Sigmoid colon (tissue), 7 donors: ENCODE results near the gene ERO1B. TPM values are rescaled to one million over a fixed set of nuclear protein-coding genes. Genes with fewer than 3 reads are reported as not detected.

ENCODE experiments used
- DNase-seq: peaks from one replicate; pipeline ENCODE4 v3.0.0-alpha.2; 2019
- H3K27ac ChIP-seq, 4 donors: fragments of 200-600 bp; sonication (generic); one replicate each; pipeline ENCODE4 v1.5.1; 2016 to 2019; ENCODE audit warnings: mild to moderate bottlenecking in 1 of 4
- H3K27me3 ChIP-seq, 3 donors: fragments of 200-600 bp; sonication (generic); one replicate each; pipeline ENCODE4 v1.5.1; 2019; ENCODE audit warnings: mild to moderate bottlenecking in 1 of 3
- H3K36me3 ChIP-seq, 4 donors: fragments of 200-600 bp; sonication (generic); one replicate each; pipeline ENCODE4 v1.5.1; 2016 to 2019
- H3K4me1 ChIP-seq, 4 donors: fragments of 200-600 bp; sonication (generic); one replicate each; pipeline ENCODE4 v1.5.1; 2017 to 2019
- H3K4me3 ChIP-seq, 4 donors: fragments of 200-600 bp; sonication (generic); one replicate each; pipeline ENCODE4 v1.5.1; 2017 to 2019; ENCODE audit warnings: mild to moderate bottlenecking in 2 of 4, moderate library complexity in 1 of 4
- H3K9me3 ChIP-seq, 4 donors: fragments of 200-600 bp in 3 of 4; sonication (generic) in 3 of 4; one replicate each; pipeline versions ENCODE4 v1.5.1 to v1.6.1; 2013 to 2019
- CTCF ChIP-seq, 4 experiments: fragments of 450-650 bp in 3 of 4; fragments of 200-600 bp in 1 of 4; IDR thresholded peaks; one replicate each; pipeline ENCODE4 v1.5.1; 2016 to 2019; ENCODE audit warnings: antibody characterized with exemption in 4 of 4, mild to moderate bottlenecking in 3 of 4, moderate library complexity in 2 of 4
- EP300 ChIP-seq, 4 donors: sonication (generic); formaldehyde crosslinking; IDR thresholded peaks; one replicate each; pipeline ENCODE4 v1.6.1; 2017; ENCODE audit warnings: antibody characterized with exemption in 4 of 4
- POLR2A ChIP-seq, 2 donors: fragments of 450-650 bp; IDR thresholded peaks; one replicate each; pipeline ENCODE4 v1.6.1; 2016; ENCODE audit warnings: antibody characterized with exemption in 2 of 2, mild to moderate bottlenecking in 2 of 2, moderate library complexity in 2 of 2
- POLR2AphosphoS5 ChIP-seq, 4 donors: sonication (generic); formaldehyde crosslinking; IDR thresholded peaks; one replicate each; pipeline ENCODE4 v1.6.1; 2017; ENCODE audit warnings: antibody characterized with exemption in 4 of 4
- WGBS, 2 donors: extraction: QIAGEN DNeasy Blood & Tissue Kit; methylation state at CpG; one replicate each; pipeline ENCODE4 v1.1.7; 2013; 5-methylcytosine and 5-hydroxymethylcytosine counted together
- intact Hi-C: fragments of 100-400 bp; cut with DNase I; formaldehyde crosslinking; loops from one replicate; pipeline ENCODE4 v1.15.1; 2023
- polyA plus RNA-seq, 3 donors: library from polyadenylated mRNA; stranded (reverse); fragments of 200-250 nt; gene quantifications; one replicate each; pipeline ENCODE4 v1.2.3, GENCODE V29; 2013
- small RNA-seq, 3 donors: library from RNA; depleted of rRNA; stranded (forward); fragments of <200 nt; gene quantifications; one replicate each; pipeline ENCODE3, GENCODE V24; 2016
- total RNA-seq, 4 donors: library from RNA; depleted of rRNA; stranded (reverse); fragments of >200 nt; gene quantifications; one replicate each; pipeline ENCODE4 v1.1.0, GENCODE V29; 2016
- donor health status: healthy with polysubstance abuse.
- donor health status: Bipolar disorder and iron deficiency.
- donor health status: healthy.

ERO1B gene
- total and polyA plus RNA-seq, 7 donors: 1.2 to 17.2 (median 9.0) TPM

GRCh38 chr1:236168716-236169429, 112.9 kb downstream of the ERO1B start:
- intact Hi-C loops: no loop called here
- H3K9me3 ChIP-seq: no peaks in the 10 kb centered on the region
- peak; percentile 79 for DNase-seq
- no peaks in the 10 kb centered on the region for H3K4me1 ChIP-seq
- H3K36me3 ChIP-seq: peaks cover 0 to 9% (median 2%) of the 10 kb centered on the region in 4 donors
- no peaks in the 10 kb centered on the region for H3K27me3 ChIP-seq
- no peak overlapping the region for H3K4me3 ChIP-seq
- TF ChIP-seq POLR2AphosphoS5 (IDR thresholded peaks at IDR 0.05) (peak in 1 of 4 donors; percentile 60), CTCF (IDR thresholded peaks at IDR 0.05) (no peak), EP300 (IDR thresholded peaks at IDR 0.05) (no peak), POLR2A (IDR thresholded peaks at IDR 0.05) (no peak)
- 72 to 80% methylated on average over 10 of the region's 10 CpGs for WGBS, 2 donors
- no peak overlapping the region for H3K27ac ChIP-seq

- H3K4me3 ChIP-seq: no peak overlapping the region
Observed at GRCh38 chr1:236167578-236167977, 114.2 kb downstream of the ERO1B start.

GRCh38 chr1:236167154-236167553, 114.6 kb downstream of the ERO1B start:
- no peaks in the 10 kb centered on the region for H3K4me1 ChIP-seq
- 91 to 96% methylated on average over 7 of the region's 7 CpGs for WGBS, 2 donors
- H3K36me3 ChIP-seq: peaks cover 0 to 9% (median 2%) of the 10 kb centered on the region in 4 donors
- H3K4me3 ChIP-seq: no peak overlapping the region
- H3K27me3 ChIP-seq: no peaks in the 10 kb centered on the region
- H3K27ac ChIP-seq: no peak overlapping the region
- peaks cover 0 to 4% (median 0%) of the 10 kb centered on the region in 4 donors for H3K9me3 ChIP-seq
- no peak for DNase-seq
- TF ChIP-seq EP300 (IDR thresholded peaks at IDR 0.05) (no peak), POLR2AphosphoS5 (IDR thresholded peaks at IDR 0.05) (no peak), POLR2A (IDR thresholded peaks at IDR 0.05) (no peak), CTCF (IDR thresholded peaks at IDR 0.05) (no peak)
- intact Hi-C loops: no loop called here

More at GRCh38 chr1:236167578-236167977, 114.2 kb downstream of the ERO1B start:
- H3K27ac ChIP-seq: no peak overlapping the region
- H3K4me1 ChIP-seq: no peaks in the 10 kb centered on the region
- peaks cover 0 to under 1% (median 0%) of the 10 kb centered on the region in 4 donors for H3K9me3 ChIP-seq
- H3K27me3 ChIP-seq: no peaks in the 10 kb centered on the region
- H3K36me3 ChIP-seq: peaks cover 0 to 9% (median 2%) of the 10 kb centered on the region in 4 donors
- DNase-seq: no peak
- intact Hi-C loops: no loop called here
- WGBS, 2 donors: 94 to 95% methylated on average over 4 of the region's 4 CpGs
- TF ChIP-seq POLR2A (IDR thresholded peaks at IDR 0.05): no peak
- no peak for TF ChIP-seq CTCF (IDR thresholded peaks at IDR 0.05)
- no peak for TF ChIP-seq EP300 (IDR thresholded peaks at IDR 0.05)
- TF ChIP-seq POLR2AphosphoS5 (IDR thresholded peaks at IDR 0.05): no peak

GRCh38 chr1:236166041-236166440, 115.7 kb downstream of the ERO1B start:
- 96% methylated on average over 6 of the region's 6 CpGs for WGBS, 2 donors
- no peaks in the 10 kb centered on the region for H3K27me3 ChIP-seq
- DNase-seq: no peak
- H3K4me3 ChIP-seq: no peak overlapping the region
- peaks cover 0 to 12% (median 0%) of the 10 kb centered on the region in 4 donors for H3K9me3 ChIP-seq
- TF ChIP-seq EP300 (IDR thresholded peaks at IDR 0.05) (no peak), POLR2A (IDR thresholded peaks at IDR 0.05) (no peak), POLR2AphosphoS5 (IDR thresholded peaks at IDR 0.05) (no peak), CTCF (IDR thresholded peaks at IDR 0.05) (no peak)
- no peak overlapping the region for H3K27ac ChIP-seq
- H3K4me1 ChIP-seq: no peaks in the 10 kb centered on the region
- peaks cover 0 to 9% (median 2%) of the 10 kb centered on the region in 4 donors for H3K36me3 ChIP-seq
- intact Hi-C loops: no loop called here

Small RNA genes lying within 50 kb of the gene (small RNA-seq; reads per million reads assigned to genes)
- gene RNU2-70P: 0.54 to 1.6 (median 0.96) reads per million in 3 donors

Other genes starting within 250 kb of the ERO1B start
- 100 to 1,000 TPM; 136 to 242 (median 145) TPM for gene NID1, start 216.9 kb downstream of the ERO1B start, total RNA-seq
- 10 to 100 TPM in 1 of 3 donors, 1 to 10 TPM in 2; 3.9 to 29.9 (median 6.6) TPM for gene NID1, start 216.9 kb downstream of the ERO1B start, polyA plus RNA-seq
- gene GPR137B, start 139.4 kb downstream of the ERO1B start, total RNA-seq: 10 to 100 TPM in 3 of 4 donors, 1 to 10 TPM in 1; 9.2 to 25.5 (median 19.0) TPM
- gene GPR137B, start 139.4 kb downstream of the ERO1B start, polyA plus RNA-seq: 10 to 100 TPM in 1 of 3 donors, 1 to 10 TPM in 2; 6.0 to 10.8 (median 8.8) TPM
- gene EDARADD, start 112.3 kb upstream of the ERO1B start, total RNA-seq: under 1 TPM in 1 of 4 donors, not detected in 3; under 0.01 TPM
- under 1 TPM in 1 of 3 donors, not detected in 2; 0.41 TPM for gene EDARADD, start 112.3 kb upstream of the ERO1B start, polyA plus RNA-seq
- gene LGALS8, start 242.0 kb upstream of the ERO1B start, total RNA-seq: 10 to 100 TPM; 40.3 to 86.4 (median 68.1) TPM
- gene LGALS8, start 242.0 kb upstream of the ERO1B start, polyA plus RNA-seq: 10 to 100 TPM; 11.4 to 27.0 (median 25.4) TPM